Measurements from ENCODE around the gene ORM2.
"Not testable (repeated sequence)": the region's sequence is repeated elsewhere in the genome, so short reads cannot be mapped to it uniquely, and the experiment has no call there.

ORM2 gene

DNA sequence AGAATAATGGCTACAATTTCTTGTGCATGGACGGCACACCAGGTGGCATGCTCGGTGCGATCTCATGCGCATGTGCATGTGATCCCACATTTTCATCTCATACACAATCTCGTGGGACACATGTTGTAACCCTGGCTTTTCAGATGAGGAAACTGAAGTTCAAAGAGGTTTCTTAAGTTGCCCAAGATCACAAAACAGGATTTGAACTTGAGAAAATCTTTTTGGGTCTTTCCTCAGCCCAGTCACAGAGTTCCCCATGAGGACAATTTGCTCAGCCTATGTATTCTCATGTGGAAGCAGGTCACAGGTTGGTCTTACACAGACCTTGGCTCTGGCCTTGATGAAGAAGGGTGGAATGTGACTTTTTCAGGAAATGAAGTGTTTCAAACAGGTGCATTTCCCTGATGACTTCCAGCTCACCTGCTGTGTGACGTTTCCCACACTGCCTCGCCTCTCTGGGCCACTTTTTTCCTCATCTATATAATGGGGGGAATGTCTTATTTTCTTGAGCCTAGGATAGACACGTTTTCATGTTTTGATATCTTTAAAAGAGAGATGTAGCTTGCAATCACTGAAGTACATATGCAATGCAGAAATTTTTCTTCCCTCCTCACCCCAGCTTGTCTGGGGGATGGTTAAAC is 13.8 kb upstream of the ORM2 start:
- DNase-seq (ENCODE audit: low spot score), result no peak
- TF ChIP-seq CTCF (conservative IDR thresholded peaks at IDR 0.05; ENCODE audit: low read depth), result no peak
- H3K27ac ChIP-seq, result no peak overlapping the region
- CTCF ChIA-PET, result interaction anchor here (0.6 to 1.5 kb wide), 2 partner anchors 161 to 508 kb away, joined by 4 to 5 read pairs; partner anchors contain the start of gene COL27A1
- POLR2A ChIA-PET (ENCODE audit: low non-redundant PET), result no interaction called here

DNA sequence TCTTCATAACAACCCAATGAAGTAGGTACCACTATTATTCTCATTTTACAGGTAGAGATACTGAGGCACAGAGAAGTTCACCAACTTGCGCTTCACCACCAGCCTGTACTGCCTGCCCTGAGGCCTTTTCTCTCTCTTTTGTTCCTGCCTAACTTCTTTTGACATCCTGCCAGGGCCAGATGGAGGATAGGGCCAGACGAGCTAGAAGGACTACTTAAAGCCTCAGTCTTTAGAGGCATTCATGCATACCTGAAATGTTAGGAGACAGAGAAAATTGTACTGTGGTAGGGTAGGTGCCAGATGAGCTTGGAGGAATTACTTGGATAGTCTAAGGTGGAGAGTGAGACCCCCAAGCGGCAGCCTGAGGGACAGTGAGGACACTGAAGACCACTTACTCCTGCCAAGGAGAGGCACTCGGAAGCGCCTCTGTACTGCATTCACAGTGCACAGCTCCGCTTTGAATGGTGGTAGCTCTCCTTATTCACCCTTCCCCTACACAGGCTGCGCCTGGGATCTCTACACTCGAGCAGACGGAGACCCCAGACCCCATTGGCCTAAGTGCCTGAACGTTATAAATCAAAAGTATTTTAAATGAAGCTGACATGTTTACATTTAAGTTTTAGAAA is 13.0 kb upstream of the ORM2 start:
- ChIA-PET POLR2A (ENCODE audit: low non-redundant PET) (no interaction called here), CTCF (interaction anchor here (0.6 to 1.5 kb wide), 2 partner anchors 71 to 162 kb away, joined by 3 to 4 read pairs; partner anchors contain the start of gene COL27A1)
- H3K27ac ChIP-seq, result no peak overlapping the region
- no peak for DNase-seq (ENCODE audit: low spot score)
- no peak for TF ChIP-seq CTCF (conservative IDR thresholded peaks at IDR 0.05; ENCODE audit: low read depth)

- POLR2A ChIA-PET (ENCODE audit: low non-redundant PET), result no interaction called here
- CTCF ChIA-PET, result interaction anchor here (0.7 kb wide), 1 partner anchor 427 kb away, joined by 8 read pairs; no protein-coding TSS in a partner anchor
These were observed 11.9 kb upstream of the ORM2 start for GRCh38 chr9:114317665-114318357.

DNA sequence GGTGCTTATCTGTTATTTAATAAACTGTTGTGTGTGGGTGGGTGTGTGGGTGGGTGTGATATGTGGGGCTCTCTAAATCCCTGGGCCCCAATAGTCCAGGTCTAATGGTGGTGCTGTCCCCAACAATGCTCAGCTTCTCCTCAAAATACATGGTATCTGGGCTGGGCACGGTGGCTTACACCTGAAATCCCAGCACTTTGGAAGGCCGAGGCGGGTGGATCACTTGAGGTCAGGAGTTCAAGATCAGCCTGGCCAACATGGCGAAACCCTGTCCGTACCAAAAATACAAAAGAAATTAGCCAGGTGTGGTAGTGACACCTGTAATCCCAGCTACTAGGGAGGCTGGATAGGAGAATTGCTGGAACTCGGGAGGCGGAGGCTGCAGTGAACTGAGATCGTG is 11.3 kb upstream of the ORM2 start:
- TF ChIP-seq CTCF (conservative IDR thresholded peaks at IDR 0.05; ENCODE audit: low read depth), result no peak
- H3K27ac ChIP-seq, result no peak overlapping the region
- ChIA-PET POLR2A (ENCODE audit: low non-redundant PET) (no interaction called here), CTCF (interaction anchor here (0.7 kb wide), 1 partner anchor 427 kb away, joined by 8 read pairs; no protein-coding TSS in a partner anchor)
- no peak for DNase-seq (ENCODE audit: low spot score)

More at GRCh38 chr9:114317665-114318357, 11.9 kb upstream of the ORM2 start:
- DNase-seq (ENCODE audit: low spot score), result no peak
- no peak for TF ChIP-seq CTCF (conservative IDR thresholded peaks at IDR 0.05; ENCODE audit: low read depth)
- H3K27ac ChIP-seq, result no peak overlapping the region

DNA sequence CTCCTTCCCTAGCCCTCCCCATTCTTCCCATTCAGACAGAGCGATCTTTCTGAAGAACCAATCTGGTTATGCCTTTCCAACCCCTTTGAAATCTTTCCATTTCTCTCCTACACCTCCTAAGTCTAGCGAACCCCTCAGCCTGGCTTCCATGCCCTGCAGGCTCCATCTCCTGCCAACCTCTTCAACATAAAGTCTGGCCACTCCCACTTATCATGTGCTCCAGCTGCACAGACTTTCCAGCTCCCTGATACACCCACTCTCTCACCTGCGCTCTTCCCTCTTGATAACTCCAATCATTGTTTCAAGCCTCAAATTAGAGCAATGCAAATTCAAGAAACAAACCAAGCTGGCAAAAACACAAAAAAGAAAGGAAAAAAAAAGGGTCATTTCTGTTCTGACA is 10.5 kb upstream of the ORM2 start:
- H3K27ac ChIP-seq, result no peak overlapping the region
- POLR2A ChIA-PET (ENCODE audit: low non-redundant PET), result no interaction called here
- CTCF ChIA-PET, result interaction anchor here (0.6 kb wide), 1 partner anchor 335 kb away, joined by 3 read pairs; no protein-coding TSS in a partner anchor
- TF ChIP-seq CTCF (conservative IDR thresholded peaks at IDR 0.05; ENCODE audit: low read depth), result no peak
- no peak for DNase-seq (ENCODE audit: low spot score)

- CTCF ChIA-PET, result interaction anchor here (0.6 to 1.1 kb wide), 5 partner anchors 13 to 467 kb away, joined by 3 to 4 read pairs (median 3); no protein-coding TSS in a partner anchor
- H3K27ac ChIP-seq; POLR2A ChIA-PET (ENCODE audit: low non-redundant PET); DNase-seq (ENCODE audit: low spot score): not testable (repeated sequence)
These were observed 9.0 kb upstream of the ORM2 start for GRCh38 chr9:114320710-114321109.
